A673 (cell line): ENCODE measurements around the gene MIS18BP1.

Experiments
- CTCF ChIP-seq: fragments of 300-800, 200-600 bp; sonication (generic); conservative IDR thresholded peaks from 2 replicates; pipeline ENCODE4 v1.5.1; 2017; ENCODE audit warnings: low read depth, mild to moderate bottlenecking, antibody characterized with exemption, low read length, moderate library complexity, mixed read lengths
- EZH2 ChIP-seq: fragments of 200-600 bp; sonication (generic); IDR thresholded peaks from 2 replicates; pipeline ENCODE4 v1.6.1; 2017; ENCODE audit warnings: borderline replicate concordance, low read depth, mild to moderate bottlenecking, mixed read lengths, antibody characterized with exemption, low read length; ENCODE audit not compliant: poor library complexity, severe bottlenecking

- no peak for TF ChIP-seq CTCF
- TF ChIP-seq EZH2: no peak
Measured at GRCh38 chr14:45258073-45258472, 5.1 kb upstream of the MIS18BP1 start.
